22Rv1 (cell line): ENCODE results near the gene CGNL1.
A peak's percentile ranks its signal among the peaks of the same experiment; 100 is the strongest.

Experiments
- ZFX ChIP-seq: fragments of 450-650 bp; IDR thresholded peaks from 2 replicates; pipeline ENCODE4 v1.6.1; 2017; ENCODE audit warnings: antibody characterized with exemption, borderline replicate concordance
- TF ChIP-seq, protein P1 (sequence below): fragments of 450-650 bp; IDR thresholded peaks from 2 replicates; pipeline ENCODE4 v1.5.1; 2017; ENCODE audit warnings: mild to moderate bottlenecking

DNA sequence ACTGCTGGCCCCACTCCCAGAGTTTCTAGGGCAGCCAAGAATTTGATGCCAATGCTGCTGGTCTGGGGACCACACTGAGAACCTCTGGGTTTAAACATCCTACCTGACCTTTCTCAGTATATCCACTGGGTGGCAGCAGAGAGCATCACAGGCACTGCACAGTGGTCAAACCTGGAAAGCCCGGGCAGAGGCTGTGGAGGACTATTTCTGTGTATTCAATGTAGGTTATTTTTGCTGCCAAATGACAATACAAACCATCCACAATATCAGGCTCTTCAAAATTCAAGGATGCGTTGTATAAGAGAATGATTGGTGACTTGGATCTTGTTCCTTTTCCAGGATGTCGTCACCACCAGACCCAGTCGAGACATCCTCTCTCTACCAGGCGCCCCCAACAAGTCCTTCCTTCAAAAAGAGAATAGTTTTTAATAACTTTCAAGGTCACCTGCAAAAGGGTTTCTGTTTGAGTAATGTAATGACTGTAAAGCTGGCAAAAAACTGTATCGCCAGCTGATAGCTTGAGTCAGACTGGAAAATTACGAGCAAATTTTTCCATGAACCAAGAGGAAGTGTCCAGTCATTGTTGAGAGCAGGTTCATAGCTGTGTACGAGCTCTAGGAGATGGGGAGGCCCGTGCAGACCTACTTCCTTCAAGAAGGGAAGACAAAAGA is 184.9 kb downstream of the CGNL1 start:
- TF ChIP-seq, protein P1, sequence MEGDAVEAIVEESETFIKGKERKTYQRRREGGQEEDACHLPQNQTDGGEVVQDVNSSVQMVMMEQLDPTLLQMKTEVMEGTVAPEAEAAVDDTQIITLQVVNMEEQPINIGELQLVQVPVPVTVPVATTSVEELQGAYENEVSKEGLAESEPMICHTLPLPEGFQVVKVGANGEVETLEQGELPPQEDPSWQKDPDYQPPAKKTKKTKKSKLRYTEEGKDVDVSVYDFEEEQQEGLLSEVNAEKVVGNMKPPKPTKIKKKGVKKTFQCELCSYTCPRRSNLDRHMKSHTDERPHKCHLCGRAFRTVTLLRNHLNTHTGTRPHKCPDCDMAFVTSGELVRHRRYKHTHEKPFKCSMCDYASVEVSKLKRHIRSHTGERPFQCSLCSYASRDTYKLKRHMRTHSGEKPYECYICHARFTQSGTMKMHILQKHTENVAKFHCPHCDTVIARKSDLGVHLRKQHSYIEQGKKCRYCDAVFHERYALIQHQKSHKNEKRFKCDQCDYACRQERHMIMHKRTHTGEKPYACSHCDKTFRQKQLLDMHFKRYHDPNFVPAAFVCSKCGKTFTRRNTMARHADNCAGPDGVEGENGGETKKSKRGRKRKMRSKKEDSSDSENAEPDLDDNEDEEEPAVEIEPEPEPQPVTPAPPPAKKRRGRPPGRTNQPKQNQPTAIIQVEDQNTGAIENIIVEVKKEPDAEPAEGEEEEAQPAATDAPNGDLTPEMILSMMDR, result peak; percentile 96
- TF ChIP-seq ZFX, result no peak
